GM19351 (cell line): ENCODE results near the gene ITPKC.

ENCODE experiments used
- ATAC-seq: cut with Tn5 transposase; IDR thresholded peaks from one replicate; pipeline ENCODE4 v1.9.1; 2021; ENCODE audit warnings: mild to moderate bottlenecking, moderate library complexity; ENCODE audit not compliant: unreplicated experiment

ITPKC gene

DNA sequence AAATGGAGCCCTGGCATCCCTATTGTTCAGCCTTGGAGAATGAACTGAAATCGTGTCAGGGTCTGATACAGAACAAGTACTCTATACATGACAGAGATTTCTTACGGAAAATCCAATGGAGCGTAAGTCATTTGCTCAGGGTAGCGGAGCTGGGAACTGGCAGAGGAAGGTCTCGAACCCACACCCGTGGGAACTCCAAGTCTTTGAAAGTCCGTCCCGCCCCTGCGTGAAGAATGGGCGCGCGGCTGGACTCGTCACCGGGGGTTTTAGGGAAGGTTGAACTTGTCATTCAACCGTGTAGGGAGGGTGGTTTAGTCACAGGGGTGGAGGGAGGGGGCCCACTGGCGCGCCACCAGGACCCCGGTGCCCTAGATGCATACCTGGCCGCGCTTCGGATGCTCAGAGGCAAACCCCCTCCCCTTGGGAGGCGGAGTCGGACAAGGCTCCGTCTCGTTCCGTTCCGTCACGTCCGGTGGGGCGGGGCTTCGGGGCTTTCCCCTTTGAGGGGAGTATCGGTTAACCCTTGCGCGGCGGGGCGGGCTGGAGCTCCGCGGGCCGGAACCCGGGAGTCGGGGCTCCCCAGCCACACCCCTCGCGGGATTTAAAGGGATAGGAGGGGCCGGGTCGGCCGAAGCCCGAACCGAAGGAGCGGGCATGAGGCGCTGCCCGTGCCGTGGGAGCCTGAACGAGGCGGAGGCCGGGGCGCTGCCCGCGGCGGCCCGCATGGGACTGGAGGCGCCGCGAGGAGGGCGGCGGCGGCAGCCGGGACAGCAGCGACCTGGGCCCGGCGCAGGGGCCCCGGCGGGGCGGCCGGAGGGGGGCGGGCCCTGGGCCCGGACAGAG is at the start of gene ITPKC, which contains the start of gene COQ8B:
ITPKC (plus strand) TSS at position 631 of the 843 bp plus-strand sequence; CDS start at position 655, 24 bp downstream.
COQ8B (minus strand) TSS at position 405 of the 843 bp plus-strand sequence. CDS start 2,254 bp downstream, outside the sequence.
- peak; percentile 70 for ATAC-seq

DNA sequence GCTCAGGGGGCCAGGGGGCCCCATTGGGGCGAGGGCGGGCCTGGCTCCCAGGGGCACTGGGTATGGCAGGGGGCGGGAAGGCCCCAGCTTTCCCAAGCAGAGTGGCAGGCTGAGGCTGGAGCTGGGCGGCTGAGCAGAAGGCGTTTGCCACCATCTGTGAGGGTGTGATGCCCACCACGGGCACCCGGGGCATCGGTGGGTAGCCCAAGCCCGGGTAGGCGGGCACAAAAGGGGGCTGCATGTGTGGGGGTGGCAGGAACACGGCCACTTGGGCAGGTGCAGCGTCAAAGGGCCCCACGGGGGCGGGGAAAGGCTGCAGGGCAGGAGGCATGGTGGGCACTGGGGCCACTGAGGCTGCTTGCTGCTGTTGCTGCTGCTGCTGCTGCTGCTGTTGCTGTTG is 49.3 kb upstream of the ITPKC start:
- no peak for ATAC-seq

DNA sequence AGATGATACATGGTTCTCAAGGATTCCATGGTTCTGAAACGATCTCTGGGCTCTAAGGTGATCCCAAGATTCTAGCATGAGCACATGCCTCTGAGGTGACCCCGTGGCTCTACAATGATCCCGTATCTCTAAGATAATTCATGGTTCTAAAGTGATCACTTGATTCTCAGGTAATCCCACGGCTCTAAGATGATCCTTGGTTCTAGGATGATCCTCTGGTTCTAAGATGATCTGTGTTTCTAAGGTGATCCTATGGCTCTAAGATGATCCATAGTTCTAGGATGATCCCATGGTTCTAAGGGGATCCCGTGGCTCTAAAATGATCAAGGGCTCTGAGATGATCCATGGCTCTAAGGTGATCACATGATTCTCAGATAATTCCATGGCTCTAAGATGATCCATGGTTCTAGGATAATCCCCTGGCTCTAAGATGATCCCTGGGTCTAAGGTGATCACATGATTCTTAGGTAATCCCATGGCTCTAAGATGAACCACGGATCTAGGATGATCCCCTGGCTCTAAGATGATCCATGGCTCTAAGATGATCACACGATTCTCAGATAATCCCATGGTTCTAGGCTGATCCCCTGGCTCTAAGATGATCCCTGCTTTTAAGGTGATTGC is 47.8 kb upstream of the ITPKC start:
- ATAC-seq: no peak

DNA sequence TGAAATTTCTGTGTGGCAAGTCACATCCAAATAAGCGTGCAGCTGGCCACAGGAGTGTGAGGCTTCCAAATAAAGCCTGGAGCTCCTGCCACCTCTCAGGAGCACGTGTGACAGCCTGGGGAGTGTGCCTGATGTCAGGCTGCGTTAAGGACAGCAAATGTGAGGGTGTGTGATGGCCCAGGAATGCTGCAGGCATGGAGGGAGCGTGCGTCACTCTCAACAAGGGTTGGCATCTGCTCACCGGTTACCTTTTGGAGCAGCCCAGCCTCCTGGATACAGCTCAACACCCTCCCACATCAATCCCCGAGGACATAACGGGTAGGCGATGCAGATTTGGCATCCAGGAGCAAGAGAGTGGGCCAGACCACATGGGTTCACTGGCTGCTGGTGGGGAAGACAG is 45.5 kb upstream of the ITPKC start:
- no peak for ATAC-seq

DNA sequence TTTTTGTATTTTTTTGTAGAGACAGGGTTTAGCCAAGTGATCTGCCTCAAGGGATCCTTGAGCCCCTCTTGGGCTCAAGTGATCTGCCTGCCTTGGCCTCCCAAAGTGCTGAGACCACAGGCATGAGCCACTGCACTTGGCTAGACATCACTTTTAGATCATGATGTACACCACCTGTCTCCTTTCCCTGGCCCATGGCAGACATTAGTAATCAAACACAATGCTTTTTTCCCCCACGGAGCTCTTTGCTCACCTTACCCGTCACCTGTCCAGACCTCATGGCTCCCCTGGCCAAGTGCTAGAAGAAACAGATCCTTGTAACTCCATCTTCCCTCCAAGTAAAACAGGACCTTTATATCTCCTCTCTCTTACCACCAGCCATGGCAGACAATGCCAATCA is 44.9 kb upstream of the ITPKC start:
- no peak for ATAC-seq

DNA sequence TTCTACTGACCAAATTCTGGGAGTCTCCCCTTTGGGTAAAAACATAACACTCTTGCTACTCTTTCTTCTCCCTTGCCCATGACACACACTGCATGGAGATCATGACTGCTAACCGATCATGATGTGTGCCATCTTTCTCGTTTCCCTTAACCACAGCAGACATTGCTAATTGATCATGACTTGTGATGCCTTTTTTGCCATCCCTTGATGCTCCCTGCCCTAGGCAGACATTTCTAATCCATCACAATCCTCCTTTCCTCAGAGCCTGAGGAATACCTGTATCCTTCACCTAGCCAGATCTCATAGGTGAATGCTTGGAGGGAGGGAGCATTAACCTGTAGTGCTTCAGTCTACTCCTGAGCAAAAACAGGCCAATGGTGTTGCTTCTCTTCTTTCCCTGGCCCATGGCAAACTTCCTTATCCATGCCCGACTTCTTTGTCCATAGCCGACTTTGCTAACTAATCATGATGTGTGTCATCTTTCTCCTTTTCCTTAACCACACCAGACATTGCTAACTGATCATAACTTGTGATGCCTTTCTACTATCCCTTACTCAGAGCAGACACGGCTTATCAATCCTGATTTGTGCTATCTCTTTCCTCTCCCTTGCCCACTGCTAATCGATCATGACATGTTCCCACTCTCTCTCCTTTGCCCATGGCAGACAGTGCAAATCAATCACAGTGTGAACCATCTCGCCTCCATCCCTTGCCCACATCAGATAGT is 44.2 kb upstream of the ITPKC start:
- no peak for ATAC-seq

DNA sequence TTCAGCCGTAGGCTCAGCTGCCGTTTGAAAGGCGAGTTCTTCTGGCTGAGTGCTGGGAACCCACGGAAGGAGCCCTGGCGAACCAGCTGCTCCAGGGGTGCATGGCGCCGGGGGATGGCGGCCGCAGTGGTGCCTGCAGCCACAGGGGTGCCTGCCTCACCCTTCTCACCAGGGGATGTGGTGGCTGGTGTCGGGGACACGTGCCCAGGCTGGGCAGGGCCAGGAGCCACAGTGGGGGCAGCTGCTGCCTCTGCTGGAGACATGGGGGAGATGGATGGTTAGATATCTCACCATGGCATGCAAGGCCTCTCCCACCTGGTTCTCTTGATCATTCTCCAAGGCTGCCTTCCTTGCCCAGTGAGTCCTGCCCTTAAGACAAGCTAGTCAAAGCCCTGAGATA is 43.5 kb upstream of the ITPKC start:
- no peak for ATAC-seq

DNA sequence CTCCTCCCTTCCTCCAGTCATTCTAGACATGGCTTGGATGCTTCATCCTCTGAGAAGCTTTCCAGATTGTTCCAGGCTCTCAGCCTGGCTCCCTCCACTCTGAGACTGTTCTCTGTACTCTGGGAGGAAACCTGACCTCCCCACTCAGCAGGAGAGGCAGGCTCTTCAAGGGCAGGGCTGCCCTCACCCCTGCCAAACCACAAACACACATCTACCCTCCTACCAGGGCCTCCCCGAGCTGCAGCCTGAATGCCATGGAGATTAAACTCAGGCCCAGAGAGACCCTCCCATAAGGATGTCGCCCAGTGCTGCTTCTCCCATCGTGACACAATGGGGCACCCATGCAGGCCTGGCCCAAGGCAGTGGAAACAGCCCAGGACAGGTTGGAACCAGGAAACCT is 42.6 kb upstream of the ITPKC start:
- no peak for ATAC-seq

DNA sequence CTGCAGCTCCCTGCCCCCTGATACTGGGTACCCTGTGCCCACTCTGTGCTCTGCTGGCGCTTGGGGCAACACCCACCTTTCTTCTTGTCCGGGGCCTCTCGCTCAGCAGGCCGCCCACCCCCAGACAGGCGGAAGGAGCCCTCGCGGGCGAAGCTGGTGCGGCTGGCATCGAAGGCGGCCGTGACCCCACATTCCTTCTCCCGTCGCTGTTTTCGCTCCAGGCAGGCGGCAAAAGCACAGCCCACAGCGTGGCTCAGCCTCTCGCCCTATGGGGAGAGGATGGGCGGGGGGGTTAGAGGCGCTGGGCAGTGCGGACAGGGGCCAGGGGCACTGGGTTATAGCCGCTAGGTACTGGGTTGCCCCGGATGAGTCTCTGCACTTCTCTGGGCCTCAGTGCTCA is 39.8 kb upstream of the ITPKC start:
- no peak for ATAC-seq

DNA sequence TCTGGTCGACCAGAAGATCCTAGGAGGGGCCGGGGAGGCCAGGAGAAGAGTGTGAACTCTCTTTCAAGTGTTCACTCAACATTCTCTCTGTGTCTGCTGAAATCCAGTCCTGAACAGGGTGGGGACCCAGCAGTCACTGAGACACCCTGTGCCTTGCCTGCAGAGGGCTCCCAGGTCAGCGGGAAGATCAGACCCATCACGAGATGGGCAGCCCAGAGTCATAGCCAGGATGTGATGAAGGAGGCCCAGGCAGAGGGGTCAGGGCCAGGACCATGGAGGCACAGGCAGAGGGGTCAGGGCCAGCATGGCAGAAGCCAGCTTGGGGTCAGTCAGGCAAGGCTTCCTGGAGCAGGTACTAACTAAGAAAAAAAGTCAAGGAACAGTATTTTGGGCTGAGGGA is 35.9 kb upstream of the ITPKC start:
- ATAC-seq: no peak

DNA sequence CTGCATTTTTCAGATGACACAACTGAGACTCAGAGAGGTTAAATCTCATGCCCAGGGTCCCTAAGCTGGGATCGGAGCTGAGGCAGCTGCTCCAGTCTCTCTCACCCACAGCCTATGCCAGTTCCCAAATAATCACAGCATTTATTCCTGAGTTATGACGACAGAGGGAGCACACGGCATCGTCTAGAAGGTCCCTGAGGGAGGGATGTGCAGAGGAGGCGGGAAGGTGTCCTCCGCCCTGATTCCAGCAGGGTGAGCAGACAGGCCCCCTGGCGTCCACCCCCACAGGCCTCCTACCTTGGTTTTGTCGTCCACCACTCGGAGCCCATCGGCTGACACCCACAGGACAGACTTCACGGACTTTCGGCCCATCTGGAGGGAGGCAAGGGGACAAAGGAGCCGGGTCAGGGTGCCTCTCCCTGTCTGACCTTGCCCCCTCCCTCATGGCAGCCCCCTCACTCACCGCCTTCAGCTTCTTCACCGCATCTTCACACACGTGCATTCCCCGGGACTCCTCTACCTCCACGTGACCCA is 34.4 kb upstream of the ITPKC start:
- no peak for ATAC-seq

DNA sequence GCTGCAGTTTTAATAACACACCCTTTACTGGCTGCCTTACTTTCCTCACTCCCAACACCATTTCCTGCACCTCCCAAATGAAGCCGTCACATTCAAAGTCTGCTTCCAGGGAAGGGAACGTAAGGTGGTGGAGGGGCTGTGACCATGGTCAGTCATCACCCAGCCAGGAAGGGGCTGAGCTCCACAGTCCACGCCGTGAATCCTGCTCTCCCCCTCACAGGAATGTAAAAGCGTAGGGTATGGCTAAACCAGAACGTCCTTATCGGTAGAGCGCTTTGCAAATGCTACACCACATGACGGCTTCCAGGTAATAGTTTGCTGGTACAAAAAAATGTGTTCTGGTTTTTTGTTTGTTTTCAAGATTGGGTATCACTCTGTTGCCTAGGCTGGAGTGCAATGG is 33.5 kb upstream of the ITPKC start:
- ATAC-seq: no peak

DNA sequence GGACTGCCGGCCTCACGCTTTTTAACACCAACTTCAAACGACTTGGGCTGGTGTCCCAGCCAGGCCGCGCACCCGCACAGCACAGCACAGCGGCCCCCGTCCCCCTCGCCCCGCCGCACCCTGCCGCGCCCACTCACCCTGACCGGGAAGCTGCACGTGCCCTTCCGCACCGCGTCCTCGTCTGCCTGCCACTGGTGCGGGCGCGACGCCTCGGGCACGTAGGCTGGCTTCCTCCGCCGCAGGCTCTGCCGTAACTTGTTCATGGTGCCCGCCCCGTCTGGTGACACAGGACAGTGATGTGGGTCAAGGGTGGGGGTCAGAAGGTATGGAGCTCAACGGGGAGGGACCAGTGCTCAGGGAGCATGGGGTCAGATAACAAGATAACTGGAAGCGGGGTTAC is 32.6 kb upstream of the ITPKC start:
- ATAC-seq: no peak

DNA sequence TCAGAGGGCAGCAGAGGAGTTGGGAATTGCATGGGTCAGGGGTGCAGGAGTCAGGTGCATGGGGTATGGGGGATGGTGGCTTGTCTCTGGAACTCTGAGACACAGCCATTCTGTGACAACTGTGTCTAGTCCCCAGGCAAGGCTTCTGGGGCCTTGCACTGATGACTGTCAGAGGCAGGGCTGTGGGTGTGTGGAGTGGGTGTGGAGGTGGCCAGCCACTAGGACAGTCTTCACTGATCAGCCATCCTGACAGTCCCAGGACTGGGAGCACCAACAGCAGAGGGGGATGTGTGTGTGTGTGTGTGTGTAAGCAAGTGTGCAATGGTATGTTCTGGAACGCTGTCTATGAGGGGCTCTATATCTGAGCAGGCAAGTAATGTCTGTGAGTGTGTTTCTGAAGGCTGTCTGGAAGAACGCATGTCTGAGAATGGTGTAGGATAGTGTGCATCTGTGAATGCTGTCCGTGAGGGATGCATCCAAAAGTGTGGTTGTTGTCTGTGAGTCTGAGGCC is 31.8 kb upstream of the ITPKC start:
- ATAC-seq: no peak

DNA sequence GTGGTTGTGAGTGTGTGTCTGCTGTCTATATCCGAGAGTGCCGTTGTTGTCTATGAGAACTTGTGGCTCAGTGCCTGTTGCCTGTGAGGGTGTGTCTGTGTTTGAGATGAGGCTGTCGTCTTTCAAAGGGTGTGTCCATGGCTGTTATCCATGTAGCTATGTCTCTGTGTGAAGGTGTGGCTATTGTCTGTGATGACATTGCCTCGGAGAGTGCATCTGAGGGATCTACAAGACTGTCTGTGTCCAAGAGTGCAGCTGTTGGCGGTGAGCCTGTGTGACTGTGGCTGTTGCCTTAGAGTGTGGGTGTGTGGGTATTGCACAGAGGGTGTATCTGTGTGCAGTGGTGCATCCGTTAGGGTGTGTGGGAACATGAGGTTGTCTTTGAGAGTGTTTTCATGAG is 31.3 kb upstream of the ITPKC start:
- ATAC-seq: no peak

DNA sequence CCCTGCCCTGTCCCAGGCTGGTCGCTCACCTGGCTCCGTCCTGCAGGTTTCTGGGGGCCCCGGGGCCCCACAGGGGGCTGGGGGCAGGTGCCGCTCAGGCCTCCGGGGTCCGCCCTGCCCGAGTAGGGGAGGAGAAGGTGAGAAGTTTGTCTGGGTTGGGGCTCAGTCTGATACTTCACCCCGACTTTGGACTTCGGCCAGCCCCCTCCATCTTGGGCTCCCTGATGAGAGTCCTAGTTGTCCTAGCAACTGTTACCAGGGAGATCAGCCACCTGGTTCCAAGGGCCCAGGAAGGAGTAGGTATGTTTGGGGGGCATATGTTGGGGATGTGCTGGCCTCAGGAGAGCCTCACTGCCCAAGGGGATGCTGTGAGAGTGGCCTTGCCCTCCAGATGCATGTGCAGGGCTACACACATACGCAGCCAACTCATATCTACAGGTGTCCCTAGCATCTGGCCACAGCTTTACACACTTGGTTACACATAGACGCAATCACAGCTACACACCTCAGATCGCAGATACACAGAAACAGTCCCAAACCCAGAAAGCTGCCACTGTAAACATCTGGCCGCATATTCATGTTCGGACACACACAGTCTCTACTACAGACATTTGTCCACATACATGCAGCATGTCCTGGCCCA is 29.9 kb upstream of the ITPKC start:
- ATAC-seq: no peak

DNA sequence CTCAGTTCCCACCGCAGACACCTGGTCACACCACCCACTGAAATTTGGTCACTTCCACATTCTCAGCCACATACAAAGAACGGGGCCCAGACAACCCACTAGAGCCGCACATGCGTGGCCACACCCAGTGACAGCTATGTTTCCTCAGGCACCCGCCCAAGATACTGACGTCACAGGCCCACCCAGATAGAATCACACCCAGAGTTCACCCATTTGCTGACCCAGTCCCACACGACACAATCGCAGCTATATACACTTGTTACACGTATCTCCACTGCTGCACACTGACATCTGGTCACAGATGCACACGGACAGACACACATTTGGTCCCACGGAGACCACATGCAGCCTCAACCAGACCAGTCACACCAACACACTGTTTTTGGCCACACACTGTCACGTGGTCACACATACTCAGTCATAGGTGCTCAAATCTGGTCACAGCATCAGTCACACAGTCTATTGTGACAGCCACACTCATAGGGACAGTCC is 29.3 kb upstream of the ITPKC start:
- peak; percentile 53 for ATAC-seq

DNA sequence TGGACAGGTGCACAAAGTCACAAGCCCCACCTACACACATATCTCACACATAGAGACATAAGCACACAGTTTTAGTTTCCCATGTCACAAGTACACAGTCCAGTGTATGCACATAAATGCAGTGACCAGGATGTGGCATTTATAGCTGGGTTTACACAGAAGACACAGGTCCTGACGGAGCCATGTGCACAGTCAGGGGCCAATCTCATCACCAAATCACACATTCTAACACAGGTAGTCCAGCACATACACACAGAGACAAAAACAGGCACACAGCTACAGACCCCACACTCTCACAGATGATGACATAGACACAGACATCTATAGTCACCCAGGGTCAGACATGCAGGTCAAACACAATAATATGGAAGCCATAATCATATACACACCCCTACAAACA is 28.6 kb upstream of the ITPKC start:
- no peak for ATAC-seq

DNA sequence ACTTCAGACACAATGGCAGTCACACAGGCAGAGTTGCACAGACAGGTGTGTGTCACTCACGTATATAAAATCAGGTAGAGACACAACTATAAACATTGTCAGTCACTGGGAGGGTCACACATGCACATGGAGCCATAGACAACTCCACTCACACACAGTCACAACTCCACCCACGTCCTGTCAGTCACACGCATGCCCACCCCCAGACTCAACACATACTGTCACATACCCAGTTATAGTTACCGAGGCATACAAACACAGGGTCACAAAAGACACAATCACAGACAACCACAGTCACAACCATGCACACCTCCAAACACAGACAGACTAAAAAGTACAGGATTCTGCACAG is 27.9 kb upstream of the ITPKC start:
- ATAC-seq: no peak

DNA sequence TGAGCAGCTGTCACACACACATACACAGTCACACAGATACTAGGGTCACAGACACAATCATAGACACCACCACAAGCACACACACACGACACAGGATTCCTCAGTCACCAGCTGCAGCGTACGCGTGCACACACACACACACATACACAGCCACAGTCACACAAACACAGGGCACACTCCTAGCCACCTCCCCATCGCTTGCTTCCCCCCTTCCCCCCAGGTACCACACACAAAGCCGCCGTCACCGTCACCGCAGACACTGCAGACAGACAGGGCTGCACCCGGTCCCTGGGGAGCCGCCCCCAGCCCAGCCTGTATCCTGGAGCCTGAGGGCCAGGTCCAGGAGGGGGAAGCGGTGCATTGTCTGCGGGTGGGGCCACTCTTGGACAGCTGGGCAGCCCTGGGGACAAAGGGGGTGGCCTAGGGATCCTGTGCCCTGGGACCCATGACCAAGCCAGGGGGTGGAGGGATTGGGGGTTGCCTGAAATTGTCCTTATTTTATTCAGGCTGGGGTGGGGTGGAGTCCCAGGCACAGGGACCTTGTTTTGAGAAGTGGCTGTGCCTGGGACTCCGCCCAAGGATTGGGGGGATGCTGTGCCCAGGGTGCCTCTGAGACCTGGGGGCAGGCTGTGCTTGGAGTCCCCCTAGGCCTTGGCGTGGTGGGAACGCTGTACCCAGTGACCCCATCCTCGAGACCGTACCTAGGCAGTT is 27.4 kb upstream of the ITPKC start:
- no peak for ATAC-seq
